ENCODE measurements around the gene ZDHHC11.

The ZDHHC11 gene

GRCh38 chr5:878125-878524 lies 27.3 kb upstream of the ZDHHC11 start:
- DNase-seq: no peak

DNA sequence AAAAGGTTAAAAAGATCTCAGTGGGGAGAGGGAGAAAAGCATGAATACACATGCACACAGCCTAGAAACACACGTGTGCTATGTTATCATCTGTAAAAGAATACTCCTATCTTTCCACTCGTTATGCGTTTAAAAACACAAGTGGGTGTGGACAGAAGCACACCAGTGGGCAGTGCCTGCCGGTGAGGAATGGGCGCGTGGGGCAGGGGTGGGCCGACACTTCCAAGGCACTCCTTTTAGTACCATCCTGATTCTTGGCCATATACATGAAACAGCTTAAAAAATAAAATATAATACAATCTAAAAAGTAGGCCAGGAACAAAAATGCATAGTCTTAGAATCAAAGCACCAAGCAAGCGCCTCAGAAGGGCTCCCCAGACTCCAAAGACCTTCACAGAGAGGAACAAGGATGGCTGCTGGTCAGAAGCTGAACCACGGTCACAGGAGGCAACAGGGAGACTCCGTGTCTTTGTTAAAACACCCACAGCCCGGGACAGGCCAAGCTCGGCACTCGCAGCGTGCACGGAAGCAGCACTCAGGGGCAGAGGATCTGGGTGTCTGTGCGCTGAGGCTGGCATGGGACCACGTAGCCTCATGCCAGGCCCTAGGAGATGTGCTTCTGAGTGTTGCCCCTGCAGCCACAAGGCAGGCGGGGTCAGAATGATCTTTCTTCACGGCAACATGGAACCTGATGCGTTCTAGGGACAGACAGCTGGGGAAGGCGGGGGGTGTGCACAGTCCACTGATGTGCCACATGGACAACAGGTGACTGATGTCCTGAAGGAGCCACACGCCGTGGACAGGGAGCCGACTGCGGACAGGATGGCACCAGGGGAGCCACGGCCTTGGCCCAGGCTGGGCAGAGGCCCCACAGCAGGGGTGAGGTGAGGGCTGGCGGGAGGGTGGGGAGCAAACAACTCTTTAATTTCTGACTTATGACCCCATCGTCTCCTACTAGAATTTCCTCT lies 25.9 kb upstream of the ZDHHC11 start:
- no peak for DNase-seq

DNA sequence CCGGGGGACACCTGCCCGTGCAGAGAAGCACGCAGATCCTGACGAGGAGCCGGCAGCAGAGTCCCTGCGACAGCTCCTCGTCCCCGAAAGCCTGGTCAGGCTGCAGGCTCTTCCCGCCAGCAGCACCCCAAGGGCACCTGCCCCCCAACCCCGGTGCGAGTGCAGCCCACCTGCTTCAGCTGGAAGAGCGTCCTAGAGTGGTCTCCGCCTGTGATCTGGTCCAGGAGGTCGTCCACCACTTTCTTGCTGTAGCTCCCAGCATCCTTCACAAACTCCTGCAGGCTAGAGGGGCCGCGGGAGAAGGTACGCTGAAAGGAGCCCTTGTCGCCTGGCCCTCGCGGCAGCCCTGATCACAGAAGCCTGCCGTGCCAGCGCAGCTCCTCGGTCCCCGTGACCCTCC lies 25.1 kb upstream of the ZDHHC11 start:
- DNase-seq: no peak

GRCh38 chr5:873328-873727 lies 22.5 kb upstream of the ZDHHC11 start:
- no peak for DNase-seq

GRCh38 chr5:872301-872700 lies 21.5 kb upstream of the ZDHHC11 start:
- DNase-seq: no peak

GRCh38 chr5:871596-872298 lies 21.0 kb upstream of the ZDHHC11 start:
- no peak for DNase-seq

GRCh38 chr5:870956-871355 lies 20.2 kb upstream of the ZDHHC11 start:
- no peak for DNase-seq

- DNase-seq: no peak
Measured at GRCh38 chr5:868428-869135, 17.8 kb upstream of the ZDHHC11 start.

DNA sequence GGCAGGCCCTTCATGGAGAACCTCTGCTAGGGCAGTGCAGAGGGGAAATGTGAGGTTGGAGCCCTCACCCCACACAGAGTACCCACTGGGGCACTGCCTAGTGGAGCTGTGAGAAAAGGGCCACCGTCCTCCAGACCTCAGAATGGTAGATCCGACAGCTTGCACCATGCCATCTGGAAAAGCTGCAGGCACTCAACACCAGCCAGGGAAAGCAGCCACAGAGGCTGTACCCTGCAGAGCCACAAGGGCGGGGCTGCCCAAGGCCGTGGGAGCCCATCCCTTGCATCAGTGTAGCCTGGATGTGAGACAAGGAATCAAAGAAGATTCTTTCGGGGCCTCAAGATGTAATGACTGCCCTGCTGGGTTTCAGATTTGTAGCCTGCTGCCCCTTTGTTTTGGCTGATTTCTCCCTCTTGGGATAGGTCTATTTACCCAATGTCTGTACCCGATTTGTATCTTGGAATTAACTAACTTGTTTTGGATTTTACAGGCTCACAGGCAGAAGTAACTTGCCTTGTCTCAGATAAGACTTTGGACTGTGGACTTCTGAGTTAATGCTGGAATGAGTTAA lies 16.6 kb upstream of the ZDHHC11 start:
- no peak for DNase-seq

DNA sequence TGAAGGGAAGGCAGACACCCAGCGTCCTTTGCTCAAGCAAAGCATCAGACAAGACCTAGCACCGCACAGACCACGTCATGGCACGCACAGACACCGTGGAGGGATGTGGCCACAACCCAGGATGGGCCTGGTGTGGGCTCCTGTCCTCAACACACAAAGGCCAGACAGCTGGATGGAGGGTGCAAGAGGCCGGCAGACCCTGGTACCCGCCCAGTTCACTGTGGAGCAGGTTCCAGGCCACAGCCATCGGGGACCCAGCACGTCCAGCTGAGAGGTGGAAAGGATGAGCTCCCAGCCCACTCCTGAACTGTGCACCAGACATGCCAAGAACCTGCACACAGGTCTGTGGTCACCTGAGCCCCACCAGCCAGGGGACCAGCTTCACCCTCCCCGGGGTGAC lies 15.0 kb upstream of the ZDHHC11 start:
- DNase-seq: no peak

GRCh38 chr5:865168-865521 lies 14.4 kb upstream of the ZDHHC11 start:
- no peak for DNase-seq

GRCh38 chr5:864492-865167 lies 13.8 kb upstream of the ZDHHC11 start:
- DNase-seq: no peak

DNA sequence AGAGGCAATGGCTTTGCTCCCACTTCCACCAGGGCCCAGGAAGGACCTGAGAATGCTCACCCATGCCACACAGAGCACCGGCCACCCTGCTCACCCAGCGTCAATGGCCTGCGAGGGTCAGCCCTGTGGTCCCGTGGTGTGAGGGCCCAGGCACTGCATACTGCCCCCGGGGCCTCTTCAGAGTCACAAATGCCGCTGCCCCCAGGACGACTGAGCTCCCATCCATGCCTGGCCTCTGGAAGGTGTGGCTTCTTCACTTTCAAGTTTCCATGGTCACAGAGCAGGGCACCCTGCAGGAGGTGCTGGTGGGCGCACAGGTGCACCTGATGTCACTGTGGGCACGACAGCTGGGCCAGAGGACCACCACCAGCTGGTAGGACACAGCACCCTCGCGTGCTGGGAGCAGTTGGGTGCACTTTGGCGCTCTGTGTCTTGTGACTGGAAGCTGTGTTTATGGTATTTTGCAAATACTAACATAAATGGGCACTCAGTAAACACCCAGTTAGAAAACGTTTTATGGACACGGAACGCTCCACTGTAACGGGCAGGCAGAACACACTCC lies 12.5 kb upstream of the ZDHHC11 start:
- no peak for DNase-seq

GRCh38 chr5:862367-863243 lies 11.8 kb upstream of the ZDHHC11 start:
- no peak for DNase-seq

DNA sequence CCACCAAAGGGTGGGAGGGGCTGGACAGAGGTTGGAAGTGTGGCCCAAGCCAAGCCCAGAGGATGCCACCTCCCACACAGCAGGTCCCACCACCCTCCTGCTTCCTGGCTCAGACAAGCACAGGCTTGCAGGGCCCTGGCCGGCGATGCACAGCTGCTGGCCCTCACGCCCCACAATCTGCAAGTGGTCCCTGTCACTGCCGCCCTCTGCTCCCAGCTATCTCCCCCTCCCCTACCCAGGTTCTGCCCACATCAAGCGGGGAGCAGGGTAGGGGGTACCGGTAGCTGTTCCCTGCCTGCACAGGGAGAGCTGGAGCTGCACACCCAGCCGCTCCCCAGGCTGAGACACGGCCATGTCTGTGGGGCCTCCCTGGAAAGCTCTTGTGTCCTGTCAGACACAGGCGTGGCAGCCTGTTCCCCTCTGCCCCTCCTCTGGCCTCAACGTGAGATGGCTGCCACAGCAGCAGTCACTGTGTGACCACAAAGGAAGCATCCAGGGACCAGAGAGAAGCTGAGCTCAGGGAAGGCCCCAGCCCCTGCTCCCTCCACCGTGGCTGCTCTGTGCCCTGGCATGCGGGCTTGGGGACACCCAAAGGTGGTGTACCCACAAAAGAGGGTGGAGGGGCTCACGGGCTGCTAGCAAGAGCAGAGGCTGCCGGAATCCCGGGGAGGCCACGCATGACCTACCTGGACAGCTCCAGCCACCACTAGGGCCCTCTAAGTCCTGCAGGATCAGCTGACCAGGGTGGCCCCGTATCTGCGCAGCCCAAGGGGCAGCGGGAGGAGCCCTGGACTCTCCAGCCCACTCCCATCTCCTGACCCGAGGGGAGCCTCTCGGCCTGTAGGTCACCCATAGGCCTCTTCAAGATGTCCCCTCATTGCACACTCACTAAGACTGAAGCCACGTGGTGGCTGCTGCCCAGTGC lies 10.9 kb upstream of the ZDHHC11 start:
- DNase-seq: no peak

GRCh38 chr5:860506-861150 lies 9.8 kb upstream of the ZDHHC11 start:
- DNase-seq: no peak

GRCh38 chr5:859798-860296 lies 9.1 kb upstream of the ZDHHC11 start:
- no peak for DNase-seq

- no peak for DNase-seq
Measured at GRCh38 chr5:859391-859790, 8.6 kb upstream of the ZDHHC11 start.

DNA sequence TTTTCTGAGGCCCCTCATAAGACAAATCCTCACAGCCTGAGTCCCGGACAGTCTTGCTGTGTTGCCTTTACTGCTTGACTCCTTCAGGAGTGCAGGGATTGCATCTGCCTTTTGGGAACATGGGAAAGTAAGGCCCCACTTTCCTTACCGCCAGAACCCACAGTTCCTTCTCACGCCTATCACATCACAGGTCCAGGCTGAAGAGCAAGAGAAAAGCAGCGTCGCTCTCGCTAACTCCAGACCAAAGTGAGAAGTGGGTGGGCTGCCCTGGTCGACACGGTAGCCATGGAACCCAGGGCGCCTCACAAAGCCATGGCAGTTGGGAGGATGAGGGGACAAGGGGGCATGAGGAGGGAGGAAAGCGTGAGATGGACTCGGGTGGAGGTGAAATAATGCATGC lies 7.9 kb upstream of the ZDHHC11 start:
- no peak for DNase-seq

All from CD4-positive, alpha-beta T cell treated with Interleukin-12 subunit alpha and Interleukin-12 subunit beta, for 1 hour (primary cell).